ENCODE data around the gene CHKA. TPM values are rescaled to one million over a fixed set of nuclear protein-coding genes. Genes with fewer than 3 reads are reported as not detected.

Gene CHKA
- polyA plus RNA-seq, 1 donor (not counting 4 experiments of a cell fraction or from before 2014, with no cell fraction given): 7.1 TPM

DNA sequence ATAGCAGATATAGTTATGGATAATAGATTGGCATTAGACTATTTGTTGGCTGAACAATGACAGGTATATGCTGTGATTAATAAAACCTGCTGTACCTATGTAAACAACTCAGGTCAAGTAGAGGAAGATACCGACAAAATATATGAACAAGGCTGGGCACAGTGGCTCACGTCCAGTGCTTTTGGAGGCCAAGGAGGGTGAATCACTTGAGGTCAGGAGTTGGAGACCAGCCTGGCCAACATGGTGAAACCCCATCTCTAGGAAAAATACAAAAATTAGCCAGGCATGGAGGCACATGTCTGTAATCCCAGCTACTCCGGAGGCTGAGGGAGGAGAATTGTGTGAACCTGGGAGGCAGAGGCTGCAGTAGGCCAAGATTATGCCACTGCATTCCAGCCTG lies 14.0 kb upstream of the CHKA start:
- no peak for TF ChIP-seq EZH2 (IDR thresholded peaks at IDR 0.05; ENCODE audit: low read length)
- dilution Hi-C loops (cut with MboI; ENCODE audit: extremely low pct_ligation_motif_present, low sequenced_read_pairs): no loop called here
- Histone ChIP-seq H2AFZ (ENCODE audit: control insufficient read depth, low read length) (no peak overlapping the region), H3K4me3 (ENCODE audit: control insufficient read depth in 2 of 3, extremely low read depth in 1 of 3, insufficient read depth in 2 of 3, low read depth in 1 of 3, low read length in 3 of 3) (no peak overlapping the region), H3K9ac (ENCODE audit: control insufficient read depth, extremely low read depth, insufficient read depth, low read length) (no peak overlapping the region), H3K27ac (ENCODE audit: control insufficient read depth, insufficient read depth, low read length) (no peak overlapping the region), H3K36me3 (ENCODE audit: control insufficient read depth in 2 of 2, extremely low read depth in 1 of 2, insufficient read depth in 2 of 2, low read length in 2 of 2) (no peaks in the 10 kb centered on the region), H3K27me3 (ENCODE audit: control insufficient read depth, extremely low read depth, insufficient read depth, low read length) (no peaks in the 10 kb centered on the region), H3K9me1 (ENCODE audit: control insufficient read depth, extremely low read depth, insufficient read depth, low read length) (no peaks in the 10 kb centered on the region), H3K9me3 (ENCODE audit: control insufficient read depth, low read depth, low read length) (no peaks in the 10 kb centered on the region), H3K79me2 (ENCODE audit: control insufficient read depth, insufficient read depth, low read length) (no peaks in the 10 kb centered on the region), H3K4me2 (ENCODE audit: control insufficient read depth, extremely low read depth, insufficient read depth, low read depth, low read length) (no peak overlapping the region), H3K4me1 (ENCODE audit: control insufficient read depth, extremely low read depth, insufficient read depth, low read length) (no peaks in the 10 kb centered on the region), H4K20me1 (ENCODE audit: control insufficient read depth, extremely low read depth, insufficient read depth, low read length) (no peaks in the 10 kb centered on the region)
- FAIRE-seq (no peak), DNase-seq (ENCODE audit: low read depth, low spot score) (no peak)

DNA sequence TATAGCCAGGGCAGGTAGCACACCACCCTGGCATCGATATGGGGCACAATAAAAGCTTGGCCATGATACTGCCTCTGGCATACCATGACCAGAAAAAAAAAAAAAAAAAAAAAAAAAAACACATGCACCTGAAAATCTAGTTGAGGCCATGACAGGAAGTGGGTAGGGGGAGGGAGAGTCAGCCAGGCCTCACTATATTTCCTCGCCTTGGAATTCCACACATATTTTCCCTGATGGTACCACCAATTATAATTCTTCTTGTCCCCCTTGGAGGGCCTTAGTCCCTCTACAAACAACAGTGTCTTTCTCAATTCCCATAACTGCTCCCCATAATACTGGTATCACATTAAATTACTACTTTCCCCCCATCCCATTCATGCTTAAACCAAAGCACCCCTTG lies 12.6 kb upstream of the CHKA start:
- no peak for FAIRE-seq
- Histone ChIP-seq H2AFZ (ENCODE audit: control insufficient read depth, low read length) (no peak overlapping the region), H3K79me2 (ENCODE audit: control insufficient read depth, insufficient read depth, low read length) (no peaks in the 10 kb centered on the region), H3K4me1 (ENCODE audit: control insufficient read depth, extremely low read depth, insufficient read depth, low read length) (no peaks in the 10 kb centered on the region), H3K4me3 (ENCODE audit: control insufficient read depth in 2 of 3, extremely low read depth in 1 of 3, insufficient read depth in 2 of 3, low read depth in 1 of 3, low read length in 3 of 3) (no peak overlapping the region), H3K9me1 (ENCODE audit: control insufficient read depth, extremely low read depth, insufficient read depth, low read length) (no peaks in the 10 kb centered on the region), H3K27me3 (ENCODE audit: control insufficient read depth, extremely low read depth, insufficient read depth, low read length) (peaks cover 5% of the 10 kb centered on the region), H4K20me1 (ENCODE audit: control insufficient read depth, extremely low read depth, insufficient read depth, low read length) (no peaks in the 10 kb centered on the region), H3K9me3 (ENCODE audit: control insufficient read depth, low read depth, low read length) (no peaks in the 10 kb centered on the region), H3K9ac (ENCODE audit: control insufficient read depth, extremely low read depth, insufficient read depth, low read length) (no peak overlapping the region), H3K27ac (ENCODE audit: control insufficient read depth, insufficient read depth, low read length) (no peak overlapping the region), H3K4me2 (ENCODE audit: control insufficient read depth, extremely low read depth, insufficient read depth, low read depth, low read length) (no peak overlapping the region), H3K36me3 (ENCODE audit: control insufficient read depth in 2 of 2, extremely low read depth in 1 of 2, insufficient read depth in 2 of 2, low read length in 2 of 2) (no peaks in the 10 kb centered on the region)
- dilution Hi-C loops (cut with MboI; ENCODE audit: extremely low pct_ligation_motif_present, low sequenced_read_pairs): no loop called here
- TF ChIP-seq, protein P1, sequence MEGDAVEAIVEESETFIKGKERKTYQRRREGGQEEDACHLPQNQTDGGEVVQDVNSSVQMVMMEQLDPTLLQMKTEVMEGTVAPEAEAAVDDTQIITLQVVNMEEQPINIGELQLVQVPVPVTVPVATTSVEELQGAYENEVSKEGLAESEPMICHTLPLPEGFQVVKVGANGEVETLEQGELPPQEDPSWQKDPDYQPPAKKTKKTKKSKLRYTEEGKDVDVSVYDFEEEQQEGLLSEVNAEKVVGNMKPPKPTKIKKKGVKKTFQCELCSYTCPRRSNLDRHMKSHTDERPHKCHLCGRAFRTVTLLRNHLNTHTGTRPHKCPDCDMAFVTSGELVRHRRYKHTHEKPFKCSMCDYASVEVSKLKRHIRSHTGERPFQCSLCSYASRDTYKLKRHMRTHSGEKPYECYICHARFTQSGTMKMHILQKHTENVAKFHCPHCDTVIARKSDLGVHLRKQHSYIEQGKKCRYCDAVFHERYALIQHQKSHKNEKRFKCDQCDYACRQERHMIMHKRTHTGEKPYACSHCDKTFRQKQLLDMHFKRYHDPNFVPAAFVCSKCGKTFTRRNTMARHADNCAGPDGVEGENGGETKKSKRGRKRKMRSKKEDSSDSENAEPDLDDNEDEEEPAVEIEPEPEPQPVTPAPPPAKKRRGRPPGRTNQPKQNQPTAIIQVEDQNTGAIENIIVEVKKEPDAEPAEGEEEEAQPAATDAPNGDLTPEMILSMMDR (optimal IDR thresholded peaks at IDR 0.05 in 1 of 3, IDR thresholded peaks at IDR 0.05 in 1 of 3, conservative IDR thresholded peaks at IDR 0.05 in 1 of 3; ENCODE audit: extremely low read depth in 1 of 3, insufficient read depth in 2 of 3, low read length in 3 of 3): no peak
- TF ChIP-seq EZH2 (IDR thresholded peaks at IDR 0.05; ENCODE audit: low read length): no peak
- DNase-seq (ENCODE audit: low read depth, low spot score): no peak

DNA sequence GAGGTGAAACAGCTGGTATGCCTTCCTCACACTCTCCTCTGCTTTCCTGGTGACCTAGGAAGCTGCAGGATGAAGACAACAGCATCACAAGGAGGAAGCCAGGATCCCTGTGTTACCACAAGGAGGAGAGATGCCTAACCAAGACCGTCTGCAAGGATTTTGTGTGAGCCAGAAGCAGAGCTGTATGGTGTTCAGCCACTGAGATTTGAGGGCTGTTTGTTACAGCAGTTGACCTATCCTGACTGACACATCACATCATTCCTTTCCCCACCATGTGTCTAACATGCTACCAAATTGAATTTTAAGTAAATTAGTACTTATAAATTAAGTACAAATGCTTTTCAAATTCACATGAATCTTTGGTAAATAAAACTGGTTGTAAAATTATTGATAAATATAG lies 8.9 kb upstream of the CHKA start:
- no peak overlapping the region for H3K4me2 ChIP-seq (ENCODE audit: control insufficient read depth, extremely low read depth, insufficient read depth, low read depth, low read length)
- DNase-seq (ENCODE audit: low read depth, low spot score): no peak
- no peaks in the 10 kb centered on the region for H4K20me1 ChIP-seq (ENCODE audit: control insufficient read depth, extremely low read depth, insufficient read depth, low read length)
- no peaks in the 10 kb centered on the region for H3K9me3 ChIP-seq (ENCODE audit: control insufficient read depth, low read depth, low read length)
- no peaks in the 10 kb centered on the region for H3K4me1 ChIP-seq (ENCODE audit: control insufficient read depth, extremely low read depth, insufficient read depth, low read length)
- H3K27me3 ChIP-seq (ENCODE audit: control insufficient read depth, extremely low read depth, insufficient read depth, low read length): peaks cover 7% of the 10 kb centered on the region
- TF ChIP-seq EZH2 (IDR thresholded peaks at IDR 0.05; ENCODE audit: low read length): no peak
- TF ChIP-seq, protein P1 (optimal IDR thresholded peaks at IDR 0.05 in 1 of 3, IDR thresholded peaks at IDR 0.05 in 1 of 3, conservative IDR thresholded peaks at IDR 0.05 in 1 of 3; ENCODE audit: extremely low read depth in 1 of 3, insufficient read depth in 2 of 3, low read length in 3 of 3): no peak
- FAIRE-seq: no peak
- H3K4me3 ChIP-seq (ENCODE audit: control insufficient read depth in 2 of 3, extremely low read depth in 1 of 3, insufficient read depth in 2 of 3, low read depth in 1 of 3, low read length in 3 of 3): no peak overlapping the region
- H3K36me3 ChIP-seq (ENCODE audit: control insufficient read depth in 2 of 2, extremely low read depth in 1 of 2, insufficient read depth in 2 of 2, low read length in 2 of 2): no peaks in the 10 kb centered on the region
- H3K79me2 ChIP-seq (ENCODE audit: control insufficient read depth, insufficient read depth, low read length): no peaks in the 10 kb centered on the region
- no peaks in the 10 kb centered on the region for H3K9me1 ChIP-seq (ENCODE audit: control insufficient read depth, extremely low read depth, insufficient read depth, low read length)
- H3K27ac ChIP-seq (ENCODE audit: control insufficient read depth, insufficient read depth, low read length): no peak overlapping the region
- dilution Hi-C loops (cut with MboI; ENCODE audit: extremely low pct_ligation_motif_present, low sequenced_read_pairs): no loop called here
- H3K9ac ChIP-seq (ENCODE audit: control insufficient read depth, extremely low read depth, insufficient read depth, low read length): no peak overlapping the region
- H2AFZ ChIP-seq (ENCODE audit: control insufficient read depth, low read length): no peak overlapping the region
